Kidney (tissue), 14 donors: ENCODE results near the gene ASTN2. TPM values are rescaled to one million over a fixed set of nuclear protein-coding genes. Genes with fewer than 3 reads are reported as not detected.

Experiments used
- DNase-seq, 5 donors: peaks; one replicate each; pipeline ENCODE4 v3.0.0-alpha.2; 2013 to 2020
- FAIRE-seq: peaks from 2 replicates; lab custom pipeline; 2012; peaks lifted over from hg19 to GRCh38; lab: Jason Lieb, UNC
- H3K27ac ChIP-seq, 2 donors: one replicate each; pipeline ENCODE4 v1.7.0; 2013; ENCODE audit warnings: low read depth in 2 of 2, low read length in 2 of 2, inconsistent platforms in 1 of 2
- H3K27me3 ChIP-seq: one replicate; pipeline ENCODE4 v1.7.1; 2013; ENCODE audit warnings: low read length, inconsistent platforms; ENCODE audit not compliant: control insufficient read depth, insufficient read depth
- H3K36me3 ChIP-seq, 3 donors: one replicate each; pipeline versions ENCODE4 v1.7.0 to v1.7.1; 2013; ENCODE audit warnings: low read length in 3 of 3, control low read depth in 1 of 3, inconsistent platforms in 1 of 3; ENCODE audit not compliant: insufficient read depth in 3 of 3, control insufficient read depth in 2 of 3
- H3K4me1 ChIP-seq, 3 donors: one replicate each; pipeline versions ENCODE4 v1.7.0 to v1.7.1; 2013; ENCODE audit warnings: low read length in 3 of 3, inconsistent platforms in 1 of 3, low read depth in 1 of 3; ENCODE audit not compliant: control insufficient read depth in 2 of 3, insufficient read depth in 2 of 3
- H3K4me3 ChIP-seq, 3 donors: one replicate each; pipeline versions ENCODE4 v1.7.0 to v1.8.1; 2013; ENCODE audit warnings: low read length in 3 of 3, control low read depth in 1 of 3, inconsistent platforms in 1 of 3
- H3K9ac ChIP-seq, 3 donors: one replicate each; pipeline versions ENCODE4 v1.7.0 to v1.7.1; 2013; ENCODE audit warnings: low read length in 3 of 3, control low read depth in 1 of 3, inconsistent platforms in 1 of 3
- H3K9me3 ChIP-seq, 3 donors: one replicate each; pipeline versions ENCODE4 v1.7.0 to v1.7.1; 2013; ENCODE audit warnings: low read length in 3 of 3, control low read depth in 1 of 3, inconsistent platforms in 1 of 3; ENCODE audit not compliant: control insufficient read depth in 2 of 3, insufficient read depth in 1 of 3
- intact Hi-C: fragments of 100-400 bp; cut with DNase I; formaldehyde crosslinking; loops from one replicate; pipeline ENCODE4 v1.11.1; 2022
- polyA plus RNA-seq: library from polyadenylated mRNA; stranded (reverse); fragments of 350-450 nt; fragmentation: Illumina TruSeq; extraction: RNeasy Lipid Tissue Mini Kit (QIAGEN cat#74804); gene quantifications from one replicate; pipeline ENCODE4 v1.2.3, GENCODE V29; 2014; ENCODE audit warnings: low read depth, low replicate concordance; ENCODE audit not compliant: insufficient read depth
- total RNA-seq: library from RNA; stranded (reverse); fragmentation: NEBNext Ultra II Directional; extraction: Animal tissue kit (Norgen Biotek cat#: 25700); gene quantifications from one replicate; pipeline ENCODE4 v1.2.1, GENCODE V29; 2021
- TF ChIP-seq, protein P1 (sequence below): IDR thresholded peaks from 3 replicates; pipeline ENCODE4 v1.5.1; 2012; ENCODE audit warnings: mild to moderate bottlenecking, moderate library complexity, borderline replicate concordance; ENCODE audit not compliant: insufficient read depth; ENCODE audit errors: extremely low read depth
- donor health status: control.
- donor health status: control.
- donor health status: control.
- donor health status: control.
- donor health status: control.
- donor health status: DM: yes; HTN: yes; CAD: no.
- donor health status: Normal renal cell carcinoma (clear cell type).

Gene ASTN2
- total and polyA plus RNA-seq, 2 donors from 2014 or later, result 7.6 to 11.5 TPM

DNA sequence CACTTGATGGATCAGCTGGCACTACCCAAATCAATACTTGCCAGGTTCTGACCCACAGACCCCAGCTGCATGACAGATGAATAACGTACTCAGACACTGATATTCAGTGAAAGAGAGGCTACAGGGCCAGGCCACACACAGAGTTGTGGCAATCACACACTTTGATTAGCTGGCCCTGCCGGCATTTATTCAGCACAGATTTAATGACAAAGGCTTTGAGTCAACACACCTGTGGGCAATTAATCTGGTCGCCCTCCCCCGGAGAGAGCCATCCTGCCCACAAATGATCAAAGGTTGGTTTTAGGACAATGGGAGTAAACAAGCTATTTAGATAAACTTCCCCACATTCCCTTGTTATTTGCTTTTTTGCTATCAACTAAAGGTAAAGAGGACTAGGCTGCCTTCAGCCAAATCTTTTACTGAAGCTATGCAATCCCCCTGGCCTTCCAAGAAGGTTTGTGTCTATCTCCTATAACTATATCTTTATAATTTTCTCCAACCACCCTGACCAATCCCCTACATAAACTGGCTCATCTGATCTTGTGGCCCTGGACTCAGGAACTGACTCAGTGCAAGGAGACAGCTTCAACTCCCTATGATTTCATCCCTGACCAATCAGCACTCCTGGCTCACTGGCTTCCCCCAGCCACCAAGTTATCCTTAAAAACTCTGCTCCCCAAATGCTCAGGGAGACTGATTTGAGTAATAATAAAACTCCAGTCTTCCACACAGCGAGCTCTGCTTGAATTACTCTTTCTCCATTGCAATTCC, 740.5 kb downstream of the ASTN2 start:
- Histone ChIP-seq H3K27me3 (no peaks in the 10 kb centered on the region), H3K4me3 (no peak overlapping the region), H3K27ac (no peak overlapping the region), H3K4me1 (no peaks in the 10 kb centered on the region), H3K9me3 (peaks cover 0 to 11% (median 0%) of the 10 kb centered on the region in 3 donors), H3K9ac (no peak overlapping the region), H3K36me3 (peaks cover 0 to 4% (median 0%) of the 10 kb centered on the region in 3 donors)
- intact Hi-C loops, result no loop called here
- TF ChIP-seq, protein P1, sequence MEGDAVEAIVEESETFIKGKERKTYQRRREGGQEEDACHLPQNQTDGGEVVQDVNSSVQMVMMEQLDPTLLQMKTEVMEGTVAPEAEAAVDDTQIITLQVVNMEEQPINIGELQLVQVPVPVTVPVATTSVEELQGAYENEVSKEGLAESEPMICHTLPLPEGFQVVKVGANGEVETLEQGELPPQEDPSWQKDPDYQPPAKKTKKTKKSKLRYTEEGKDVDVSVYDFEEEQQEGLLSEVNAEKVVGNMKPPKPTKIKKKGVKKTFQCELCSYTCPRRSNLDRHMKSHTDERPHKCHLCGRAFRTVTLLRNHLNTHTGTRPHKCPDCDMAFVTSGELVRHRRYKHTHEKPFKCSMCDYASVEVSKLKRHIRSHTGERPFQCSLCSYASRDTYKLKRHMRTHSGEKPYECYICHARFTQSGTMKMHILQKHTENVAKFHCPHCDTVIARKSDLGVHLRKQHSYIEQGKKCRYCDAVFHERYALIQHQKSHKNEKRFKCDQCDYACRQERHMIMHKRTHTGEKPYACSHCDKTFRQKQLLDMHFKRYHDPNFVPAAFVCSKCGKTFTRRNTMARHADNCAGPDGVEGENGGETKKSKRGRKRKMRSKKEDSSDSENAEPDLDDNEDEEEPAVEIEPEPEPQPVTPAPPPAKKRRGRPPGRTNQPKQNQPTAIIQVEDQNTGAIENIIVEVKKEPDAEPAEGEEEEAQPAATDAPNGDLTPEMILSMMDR, result no peak
- no peak for FAIRE-seq
- no peak for DNase-seq

DNA sequence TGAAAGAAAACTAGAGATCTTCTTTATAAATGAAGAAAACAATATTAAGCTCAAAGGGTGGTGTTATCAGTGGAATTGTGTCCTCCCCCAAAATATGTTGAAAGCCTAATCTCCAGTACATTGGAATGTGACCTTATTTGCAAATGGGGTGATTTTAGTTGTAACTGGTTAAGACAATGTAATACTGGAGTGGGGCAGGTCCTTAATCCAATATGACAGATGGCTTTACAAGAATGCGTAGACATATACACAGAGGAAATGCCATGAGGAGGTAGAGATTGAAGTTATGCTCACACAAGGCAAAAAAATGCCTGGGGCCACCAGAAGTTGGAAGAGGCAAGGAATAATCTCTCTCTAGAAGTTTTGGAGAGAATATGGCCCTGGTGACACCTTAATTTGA, 741.5 kb downstream of the ASTN2 start:
- Histone ChIP-seq H3K4me3 (no peak overlapping the region), H3K9ac (no peak overlapping the region), H3K36me3 (peaks cover 0 to 4% (median 0%) of the 10 kb centered on the region in 3 donors), H3K27me3 (no peaks in the 10 kb centered on the region), H3K4me1 (no peaks in the 10 kb centered on the region), H3K9me3 (peaks cover 0 to 11% (median 0%) of the 10 kb centered on the region in 3 donors), H3K27ac (no peak overlapping the region)
- TF ChIP-seq, protein P1, result no peak
- intact Hi-C loops, result no loop called here
- FAIRE-seq, result no peak
- no peak for DNase-seq

DNA sequence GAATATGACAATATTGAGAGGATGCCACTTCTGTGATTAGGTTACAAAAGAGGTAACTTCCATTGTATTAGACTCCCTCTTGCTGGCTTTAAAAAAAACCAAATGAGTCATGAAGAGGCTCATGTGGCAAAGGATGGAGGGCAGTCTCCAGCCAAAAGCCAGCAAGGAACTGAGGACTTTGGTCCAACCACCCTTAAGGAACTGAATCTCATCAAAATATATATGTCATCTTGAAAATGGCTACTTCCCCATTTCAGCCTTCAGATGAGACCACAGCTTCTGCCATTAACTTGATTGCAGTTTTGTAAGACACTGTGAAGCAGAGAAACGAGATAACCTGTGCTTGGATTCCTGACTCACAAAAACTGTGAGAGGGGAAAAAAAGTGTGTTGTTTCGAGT, 743.3 kb downstream of the ASTN2 start:
- no peak overlapping the region for H3K4me3 ChIP-seq
- FAIRE-seq, result no peak
- H3K9ac ChIP-seq, result no peak overlapping the region
- no peaks in the 10 kb centered on the region for H3K4me1 ChIP-seq
- H3K9me3 ChIP-seq, result peaks cover 0 to 11% (median 0%) of the 10 kb centered on the region in 3 donors
- H3K27ac ChIP-seq, result no peak overlapping the region
- TF ChIP-seq, protein P1, result no peak
- H3K36me3 ChIP-seq, result peaks cover 0 to 4% (median 0%) of the 10 kb centered on the region in 3 donors
- no peak for DNase-seq
- H3K27me3 ChIP-seq, result no peaks in the 10 kb centered on the region
- intact Hi-C loops, result no loop called here
